ENCODE data around the gene S100A11. TPM values are rescaled to one million over a fixed set of nuclear protein-coding genes. Genes with fewer than 3 reads are reported as not detected.

Gene S100A11
- total RNA-seq, 1 experiment from 2014 or later = 443 TPM

- ATAC-seq (no peak), DNase-seq (peak; percentile 79)
- intact Hi-C loops (cut with micrococcal nuclease) = loop anchor here (10.0 kb wide), 1 partner anchor 375 kb away; the partner anchor contains the start of gene SNX27
- peaks cover 49% of the 10 kb centered on the region for H4K20me1 ChIP-seq (ENCODE audit: low read length)
- no peak overlapping the region for H2AFZ ChIP-seq (ENCODE audit: low read length)
- no TSS peak for BruUV-seq (replicated peaks)
- H3K4me3 ChIP-seq (ENCODE audit: low read length) = peak overlapping the region; percentile 91
- peaks cover 67% of the 10 kb centered on the region for H3K4me1 ChIP-seq (ENCODE audit: insufficient read depth, low read length)
- peak overlapping the region; percentile 94 for H3K4me2 ChIP-seq (ENCODE audit: low read length)
- H3K36me3 ChIP-seq (ENCODE audit: low read depth, low read length) = peaks cover 34% of the 10 kb centered on the region
- CTCF ChIA-PET = interaction anchor here (0.5 to 2.3 kb wide), 2 partner anchors 22 to 54 kb away, joined by 4 to 17 read pairs; no protein-coding TSS in a partner anchor
- peaks cover 21% of the 10 kb centered on the region for H3F3A ChIP-seq (ENCODE audit: low read length, unreplicated experiment)
- peaks cover 81% of the 10 kb centered on the region for H3K79me2 ChIP-seq (ENCODE audit: low read length)
- no peaks in the 10 kb centered on the region for H3K9me3 ChIP-seq (ENCODE audit: low read length)
- no peaks in the 10 kb centered on the region for H3K27me3 ChIP-seq (ENCODE audit: low read length)
- H3K27ac ChIP-seq (ENCODE audit: low read length) = peak overlapping the region; percentile 97
- H3K9me2 ChIP-seq (replicated peaks; ENCODE audit: low read length) = no peaks in the 10 kb centered on the region
- peak overlapping the region; percentile 98 for H3K9ac ChIP-seq (ENCODE audit: low read length)
- POLR2A ChIA-PET (ENCODE audit: unreplicated experiment) = interaction anchor here (0.5 to 2.9 kb wide), 5 partner anchors 9 to 442 kb away, joined by 3 to 9 read pairs (median 3); no protein-coding TSS in a partner anchor
- TF ChIP-seq, protein P1, sequence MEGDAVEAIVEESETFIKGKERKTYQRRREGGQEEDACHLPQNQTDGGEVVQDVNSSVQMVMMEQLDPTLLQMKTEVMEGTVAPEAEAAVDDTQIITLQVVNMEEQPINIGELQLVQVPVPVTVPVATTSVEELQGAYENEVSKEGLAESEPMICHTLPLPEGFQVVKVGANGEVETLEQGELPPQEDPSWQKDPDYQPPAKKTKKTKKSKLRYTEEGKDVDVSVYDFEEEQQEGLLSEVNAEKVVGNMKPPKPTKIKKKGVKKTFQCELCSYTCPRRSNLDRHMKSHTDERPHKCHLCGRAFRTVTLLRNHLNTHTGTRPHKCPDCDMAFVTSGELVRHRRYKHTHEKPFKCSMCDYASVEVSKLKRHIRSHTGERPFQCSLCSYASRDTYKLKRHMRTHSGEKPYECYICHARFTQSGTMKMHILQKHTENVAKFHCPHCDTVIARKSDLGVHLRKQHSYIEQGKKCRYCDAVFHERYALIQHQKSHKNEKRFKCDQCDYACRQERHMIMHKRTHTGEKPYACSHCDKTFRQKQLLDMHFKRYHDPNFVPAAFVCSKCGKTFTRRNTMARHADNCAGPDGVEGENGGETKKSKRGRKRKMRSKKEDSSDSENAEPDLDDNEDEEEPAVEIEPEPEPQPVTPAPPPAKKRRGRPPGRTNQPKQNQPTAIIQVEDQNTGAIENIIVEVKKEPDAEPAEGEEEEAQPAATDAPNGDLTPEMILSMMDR (conservative IDR thresholded peaks at IDR 0.05; ENCODE audit: low read depth, low read length) = no peak
Measured at GRCh38 chr1:151990058-151990855, 46.5 kb downstream of the S100A11 start.

- intact Hi-C loops (cut with micrococcal nuclease) = no loop called here
- Histone ChIP-seq H2AFZ (ENCODE audit: low read length) (no peak overlapping the region), H3K9ac (ENCODE audit: low read length) (peak overlapping the region; percentile 98), H3K4me1 (ENCODE audit: insufficient read depth, low read length) (peaks cover 63% of the 10 kb centered on the region), H3F3A (ENCODE audit: low read length, unreplicated experiment) (peaks cover 18% of the 10 kb centered on the region), H3K9me3 (ENCODE audit: low read length) (no peaks in the 10 kb centered on the region), H3K27ac (ENCODE audit: low read length) (peak overlapping the region; percentile 97), H3K36me3 (ENCODE audit: low read depth, low read length) (peaks cover 43% of the 10 kb centered on the region), H4K20me1 (ENCODE audit: low read length) (peaks cover 57% of the 10 kb centered on the region), H3K27me3 (ENCODE audit: low read length) (no peaks in the 10 kb centered on the region), H3K9me2 (replicated peaks; ENCODE audit: low read length) (no peaks in the 10 kb centered on the region), H3K4me3 (ENCODE audit: low read length) (peak overlapping the region; percentile 91), H3K4me2 (ENCODE audit: low read length) (peak overlapping the region; percentile 94), H3K79me2 (ENCODE audit: low read length) (peaks cover 90% of the 10 kb centered on the region)
- BruUV-seq (replicated peaks) = no TSS peak
- DNase-seq (peak; percentile 97), ATAC-seq (peak; percentile 44)
- no peak for TF ChIP-seq EZH2phosphoT487 (IDR thresholded peaks at IDR 0.05; ENCODE audit: borderline replicate concordance, low read length)
- TF ChIP-seq, protein P1 (conservative IDR thresholded peaks at IDR 0.05; ENCODE audit: low read depth, low read length) = no peak
- no peak for TF ChIP-seq EZH2 (IDR thresholded peaks at IDR 0.05; ENCODE audit: low read length, unreplicated experiment)
- ChIA-PET CTCF (interaction anchor here (0.6 to 2.3 kb wide), 5 partner anchors 10 to 153 kb away, joined by 3 to 17 read pairs (median 3); no protein-coding TSS in a partner anchor), POLR2A (ENCODE audit: unreplicated experiment) (interaction anchor here (0.6 to 2.9 kb wide), 5 partner anchors 10 to 47 kb away, joined by 3 to 9 read pairs (median 7); no protein-coding TSS in a partner anchor)
Measured at GRCh38 chr1:151989211-151989862, 47.5 kb downstream of the S100A11 start.
